GM18499 (cell line): ENCODE results near the gene MED10.

ENCODE experiments used
- ATAC-seq: cut with Tn5 transposase; IDR thresholded peaks from one replicate; pipeline ENCODE4 v1.9.1; 2021; ENCODE audit warnings: moderate number of reproducible peaks; ENCODE audit not compliant: insufficient read depth, unreplicated experiment

MED10 gene

DNA sequence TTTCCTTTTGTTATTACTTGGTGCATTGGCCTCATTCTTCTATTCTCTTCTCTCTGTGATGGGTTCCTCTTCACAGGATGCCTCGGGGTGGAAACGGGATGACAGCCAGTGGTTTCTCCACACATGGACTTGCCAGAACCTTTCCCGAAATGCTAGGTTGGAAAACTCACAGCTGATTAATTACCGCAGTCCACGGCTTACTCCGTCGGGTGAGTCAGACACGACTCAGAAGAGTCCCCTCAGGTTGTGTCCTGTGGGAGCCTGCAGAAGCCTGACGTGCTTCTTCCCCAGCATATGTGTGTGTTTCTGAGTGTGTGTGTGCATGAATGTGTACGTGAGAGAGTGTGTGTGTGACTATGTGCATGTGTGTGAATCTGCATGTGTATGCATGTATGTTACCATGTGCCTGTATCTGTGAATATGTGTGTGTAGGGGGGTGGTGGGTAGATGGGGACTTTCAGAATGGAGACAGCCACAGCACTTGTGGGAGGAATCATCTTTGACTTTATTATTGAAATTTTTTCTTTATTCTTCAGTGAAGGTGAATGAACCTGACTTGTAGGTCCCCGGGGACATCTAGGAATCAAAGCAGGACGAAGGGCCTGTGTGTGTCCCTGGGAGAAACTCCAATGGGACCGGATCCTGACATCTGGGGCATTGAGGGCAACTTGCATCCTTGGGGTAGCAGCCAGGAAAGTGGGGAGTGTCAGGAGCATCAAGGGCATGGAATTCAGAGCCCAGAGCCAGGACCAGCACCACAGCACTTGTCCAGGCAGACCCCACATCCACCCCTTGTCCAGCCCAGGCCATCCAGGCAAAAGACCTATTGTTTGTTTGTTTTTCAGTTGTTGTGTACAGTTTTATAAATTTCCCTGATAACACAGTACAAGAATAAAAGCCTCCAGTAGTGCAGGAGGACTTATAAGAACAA is 21.9 kb upstream of the MED10 start:
- ATAC-seq = no peak

DNA sequence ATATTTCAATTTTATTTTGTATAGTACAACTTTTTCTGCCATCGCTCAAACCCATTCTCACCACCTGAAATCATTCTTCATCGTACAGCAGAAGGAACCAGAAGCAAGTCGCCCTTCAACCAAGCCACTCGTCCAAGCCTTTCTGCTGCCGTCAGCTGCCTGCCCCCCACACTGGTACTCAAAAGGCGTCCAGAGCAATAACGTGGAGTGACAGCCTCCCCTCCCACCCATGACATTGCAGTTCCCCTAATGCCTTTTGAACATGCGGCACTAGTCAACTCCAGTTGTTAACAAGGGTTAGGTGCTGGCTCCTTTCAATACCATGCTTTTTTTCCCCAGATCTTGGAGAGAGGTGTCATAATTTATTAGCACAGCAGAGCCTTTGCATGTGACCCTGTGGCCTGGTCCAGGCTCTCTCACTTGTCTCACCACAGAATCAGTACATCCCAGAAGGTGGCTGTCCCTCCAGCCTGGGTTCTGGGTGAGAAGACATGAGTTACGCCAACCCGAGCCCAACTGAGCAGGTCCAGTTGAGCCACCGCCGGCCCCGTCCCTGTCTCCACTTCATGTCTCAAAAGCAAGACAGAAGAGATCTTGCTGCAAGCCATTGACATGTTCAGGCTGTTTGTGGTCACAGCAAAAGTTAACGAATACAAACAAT is 20.4 kb upstream of the MED10 start:
- no peak for ATAC-seq

DNA sequence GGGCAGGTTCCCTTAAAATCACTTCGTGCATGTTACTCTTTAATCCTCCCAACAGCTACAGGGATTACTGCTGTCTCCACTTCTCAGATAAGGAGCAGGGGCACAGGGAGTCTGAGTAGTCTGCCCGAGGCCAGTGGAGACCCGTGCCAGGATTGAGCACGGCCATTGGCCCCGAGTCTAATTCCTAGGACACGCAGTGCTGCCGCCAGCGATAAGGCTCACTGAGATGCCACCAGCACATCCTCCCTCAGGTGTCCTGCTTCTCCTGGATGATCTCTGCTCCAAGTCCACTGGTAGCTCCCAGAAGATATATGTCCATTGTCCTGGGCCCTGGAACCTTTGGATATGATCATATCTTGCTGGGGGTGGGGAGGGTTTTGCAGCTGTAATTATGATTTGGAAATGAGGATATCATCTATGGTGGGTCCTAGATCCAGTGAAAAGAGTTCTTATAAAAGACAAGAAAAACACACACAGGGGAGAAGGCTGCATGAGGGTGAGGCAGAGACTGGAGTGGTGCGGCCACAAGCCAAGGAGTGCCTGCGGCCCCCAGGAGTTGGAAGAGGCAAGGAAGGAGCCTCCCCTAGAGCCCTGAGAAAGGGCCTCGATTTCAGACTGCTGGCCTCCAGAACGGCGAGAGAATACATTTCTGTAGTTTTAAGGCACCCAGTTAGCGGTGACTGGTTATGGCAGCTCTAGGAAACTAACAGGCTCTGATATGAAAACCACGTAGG is 19.4 kb upstream of the MED10 start:
- no peak for ATAC-seq

DNA sequence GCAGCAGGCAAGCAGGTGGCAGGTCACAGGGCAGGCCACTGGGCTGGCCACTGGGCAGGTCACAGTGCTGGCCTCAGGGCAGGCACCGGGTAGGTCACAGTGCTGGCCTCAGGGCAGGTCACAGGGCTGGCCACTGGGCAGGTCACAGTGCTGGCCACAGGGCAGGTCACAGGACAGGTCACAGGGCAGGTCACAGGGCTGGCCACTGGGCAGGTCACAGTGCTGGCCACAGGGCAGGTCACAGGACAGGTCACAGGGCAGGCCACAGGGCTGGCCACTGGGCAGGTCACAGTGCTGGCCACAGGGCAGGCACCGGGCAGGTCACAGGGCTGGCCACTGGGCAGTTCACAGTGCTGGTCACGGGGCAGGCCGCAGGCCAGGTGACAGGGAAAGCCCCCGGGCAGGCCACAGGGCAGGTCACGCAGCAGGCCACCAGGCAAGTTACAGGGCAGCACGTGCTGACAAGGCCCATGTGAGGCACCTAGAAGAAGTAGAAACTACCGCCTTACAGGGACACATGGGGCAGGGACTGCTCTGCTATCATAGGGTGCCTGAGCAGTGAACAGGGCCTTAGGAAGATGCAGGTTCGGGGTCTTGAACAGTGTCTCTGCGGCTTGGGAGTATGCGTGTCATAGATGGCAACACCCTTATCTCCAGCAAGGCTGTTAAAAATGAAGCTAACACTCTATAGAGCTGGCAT is 18.6 kb upstream of the MED10 start:
- no peak for ATAC-seq

DNA sequence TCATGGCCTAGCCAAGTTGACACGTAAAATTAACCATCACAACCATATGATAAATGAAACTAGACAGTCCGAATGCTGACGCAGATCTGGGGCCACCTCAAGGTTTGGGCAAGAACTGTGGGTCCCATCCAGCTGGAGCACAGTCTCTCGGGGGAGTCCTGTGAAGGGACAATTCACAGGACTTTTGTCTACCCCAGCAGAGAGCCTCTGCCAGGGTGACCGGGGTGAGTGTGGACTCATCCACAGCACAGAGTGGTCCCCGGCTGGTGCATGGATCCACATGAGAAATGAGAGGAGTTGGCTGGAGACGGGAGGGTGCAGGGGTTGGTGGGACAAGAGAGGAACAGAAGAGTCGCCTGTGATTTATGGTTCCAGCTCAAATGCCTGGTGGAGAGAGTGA is 17.7 kb upstream of the MED10 start:
- ATAC-seq = no peak

DNA sequence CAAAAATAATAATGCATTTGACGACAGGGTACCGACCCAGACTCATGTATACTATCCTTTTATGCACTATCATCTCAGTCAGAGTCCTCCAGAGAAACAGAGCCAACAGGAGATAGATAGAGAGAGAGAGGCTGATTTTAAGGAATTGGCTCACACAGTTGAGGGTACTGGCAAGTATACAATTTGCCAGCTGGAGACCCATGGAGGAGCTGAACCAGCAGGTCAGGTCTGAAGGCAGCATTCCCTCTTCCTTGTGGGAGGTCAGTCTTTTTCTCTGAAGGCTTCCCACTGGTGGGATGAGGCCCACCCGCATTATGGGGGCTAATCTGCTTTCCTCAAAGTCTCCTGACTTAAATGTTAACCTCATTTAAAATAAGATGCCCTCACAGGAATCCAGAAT is 17.3 kb upstream of the MED10 start:
- ATAC-seq = no peak

DNA sequence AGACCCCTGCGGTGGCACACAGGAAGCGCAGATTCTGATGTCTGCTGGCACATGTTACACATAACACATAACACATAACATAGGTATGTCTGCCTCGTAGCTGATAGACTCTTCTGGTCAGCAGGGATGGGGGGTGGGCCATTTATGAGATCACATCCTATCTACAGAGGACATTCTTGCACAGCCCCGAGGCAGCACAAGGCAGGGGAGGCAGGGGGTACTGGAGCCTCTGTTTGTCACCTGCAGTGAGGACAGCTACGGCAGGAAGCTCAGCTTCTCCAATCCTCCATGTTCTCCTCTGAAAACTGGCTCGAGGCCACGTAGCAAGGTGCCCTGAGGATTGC is 16.7 kb upstream of the MED10 start:
- ATAC-seq = no peak

DNA sequence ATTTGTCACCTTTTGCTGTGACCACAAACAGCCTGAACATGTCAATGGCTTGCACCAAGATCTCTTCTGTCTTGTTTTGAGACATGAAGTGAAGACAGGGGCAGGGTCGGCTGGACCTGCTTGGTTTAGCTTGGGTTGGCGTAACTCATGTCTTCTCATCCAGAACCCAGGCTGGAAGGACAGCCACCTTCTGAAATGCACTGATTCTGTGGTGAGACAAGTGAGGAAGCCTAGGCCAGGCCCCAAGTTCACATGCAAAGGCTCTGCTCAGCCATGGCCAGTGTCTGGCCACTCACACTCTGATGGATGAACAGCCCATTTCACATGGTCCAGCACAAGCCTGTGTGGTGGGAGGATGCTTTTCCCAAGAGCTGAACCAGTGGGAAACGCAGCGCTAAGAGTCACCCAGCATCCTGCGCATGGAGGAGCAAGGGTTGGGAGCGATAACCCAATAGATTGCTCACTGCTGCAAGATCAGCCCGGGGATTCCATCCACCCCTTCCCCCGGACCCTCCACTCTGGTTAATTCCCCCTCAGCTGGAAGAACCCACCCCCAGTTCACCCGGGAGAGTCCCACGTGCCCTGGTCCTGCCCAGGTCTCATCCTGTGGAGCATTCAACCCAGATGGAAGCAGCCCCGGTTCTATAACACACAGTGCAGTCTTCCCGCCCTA is 16.2 kb upstream of the MED10 start:
- no peak for ATAC-seq

DNA sequence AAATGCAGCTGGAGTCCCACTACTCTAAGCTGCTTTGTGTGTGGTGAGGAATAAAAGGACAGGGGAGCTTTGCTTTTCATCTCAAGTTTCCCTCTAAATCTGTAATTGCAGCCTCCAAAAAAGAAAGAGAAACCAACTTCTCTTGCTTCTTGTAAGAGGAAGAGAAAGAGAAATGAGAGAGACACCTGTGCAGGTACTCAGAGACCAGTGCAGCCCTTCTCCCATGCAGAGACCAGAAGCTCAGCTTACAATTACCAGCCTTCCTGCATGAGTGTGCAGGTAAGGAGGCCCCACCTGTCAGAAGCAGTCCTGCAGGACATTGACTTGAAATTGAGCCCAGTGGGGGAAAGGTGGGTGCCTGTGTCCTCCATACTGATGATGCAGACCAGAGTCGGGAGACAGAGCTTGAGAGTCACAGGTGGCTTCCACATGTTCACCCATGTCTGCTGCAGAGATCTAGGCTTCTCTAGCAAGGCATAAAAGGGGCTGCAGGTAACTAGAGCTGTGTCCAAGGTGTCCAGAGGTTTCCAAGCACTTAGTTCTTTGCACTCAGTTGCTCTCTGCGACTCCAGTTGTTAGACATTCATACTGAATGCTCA is 15.3 kb upstream of the MED10 start:
- no peak for ATAC-seq

DNA sequence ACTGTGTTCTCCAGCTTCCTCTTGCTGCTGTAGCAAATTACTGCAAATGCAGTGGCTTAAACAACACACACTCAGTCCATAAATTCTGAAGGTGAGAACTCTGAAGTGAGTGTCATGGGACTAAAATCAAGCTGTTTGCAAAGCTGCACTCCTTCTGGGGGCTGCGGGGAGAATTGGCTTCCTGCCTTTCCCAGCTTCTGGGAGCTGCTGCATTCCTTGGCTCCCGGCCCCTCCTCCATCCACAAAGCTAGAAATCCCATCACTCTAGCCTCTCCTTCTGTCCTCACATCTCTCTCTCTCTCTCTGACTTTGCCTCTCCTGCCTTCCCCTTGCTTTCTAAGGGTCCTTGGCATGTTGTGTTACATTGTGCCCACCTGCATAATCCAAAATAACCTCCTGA is 14.2 kb upstream of the MED10 start:
- no peak for ATAC-seq

DNA sequence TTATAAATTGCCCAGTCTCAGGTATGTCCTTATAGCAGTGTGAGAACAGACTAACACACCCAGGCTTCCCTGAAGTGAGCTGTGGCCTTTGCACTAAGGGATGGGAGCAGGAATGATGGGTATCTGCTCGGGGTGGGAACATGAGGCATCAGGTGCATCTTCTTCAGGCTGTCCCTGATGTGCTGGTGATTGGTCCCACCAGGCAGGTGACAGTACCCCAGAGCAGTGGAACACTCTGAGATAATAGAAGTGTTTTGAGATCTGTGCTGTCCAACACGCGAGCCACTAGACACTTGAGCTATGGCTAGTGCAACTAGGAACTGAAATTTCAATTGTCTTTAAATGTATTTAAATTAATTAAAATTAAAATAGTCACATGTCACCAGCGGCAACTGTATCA is 12.8 kb upstream of the MED10 start:
- no peak for ATAC-seq

DNA sequence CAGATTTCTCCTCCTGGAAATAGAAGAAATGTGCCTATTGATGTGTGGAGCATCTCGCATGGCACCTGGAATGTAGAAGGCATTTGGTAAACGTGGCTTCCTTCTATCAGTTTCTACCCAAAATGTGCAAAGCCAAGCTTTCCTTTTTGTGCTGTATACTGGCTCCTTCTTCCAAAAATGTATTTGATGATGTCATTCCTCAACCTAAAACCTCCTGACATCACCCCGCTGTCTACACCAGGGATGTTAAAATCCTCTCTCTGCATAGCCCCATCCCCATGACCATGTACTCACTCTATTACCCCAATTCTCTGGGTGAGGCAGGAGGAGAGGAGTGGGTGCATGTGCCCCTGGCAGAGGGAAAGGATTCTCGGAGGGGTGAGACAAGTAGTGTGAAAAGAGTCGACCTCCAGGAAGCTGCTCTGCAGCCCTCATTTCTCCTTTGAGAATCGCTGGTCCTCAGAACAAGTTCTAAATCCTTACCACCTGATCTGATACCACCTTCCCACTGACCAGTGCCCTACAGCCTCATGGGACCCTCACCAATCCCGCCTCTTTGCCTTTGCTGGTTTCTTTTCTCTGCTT is 11.7 kb upstream of the MED10 start:
- no peak for ATAC-seq

DNA sequence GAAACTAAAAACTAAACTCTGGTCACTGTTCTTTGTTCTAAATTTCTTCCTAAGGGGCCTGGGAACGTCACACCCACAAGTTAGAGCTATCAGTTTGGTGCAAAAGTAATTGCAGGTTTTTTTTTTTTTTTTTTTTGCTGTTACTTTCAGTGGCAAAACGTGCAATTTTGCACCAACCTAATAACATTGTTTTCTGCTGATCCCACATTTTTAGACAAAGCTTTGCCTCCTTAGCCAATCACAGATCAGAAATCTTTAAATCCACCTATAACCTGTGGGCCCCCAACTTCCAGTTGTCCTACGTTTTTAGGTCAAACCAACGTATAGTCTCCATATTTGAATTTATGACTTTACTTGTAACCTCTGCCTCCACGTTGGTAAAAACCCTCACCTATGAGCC is 11.1 kb upstream of the MED10 start:
- ATAC-seq = no peak

DNA sequence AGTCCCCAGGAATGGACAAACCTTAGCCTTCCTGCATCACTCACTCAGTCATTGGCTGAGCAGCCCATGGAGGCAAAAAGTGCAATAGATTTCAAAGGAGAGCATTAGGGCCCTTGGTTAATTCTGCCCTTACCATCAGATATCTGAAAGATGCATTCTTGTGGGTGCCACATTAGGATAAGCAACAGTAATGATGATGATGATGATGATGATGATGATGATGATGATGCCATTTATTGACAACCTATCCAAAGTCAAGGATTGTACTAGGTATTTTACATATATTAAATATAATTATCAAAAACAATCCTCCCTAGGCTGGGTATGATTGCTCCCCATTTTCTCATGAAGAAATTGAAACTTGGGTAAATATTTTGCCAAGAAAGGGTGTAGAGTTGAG is 9.6 kb upstream of the MED10 start:
- no peak for ATAC-seq

DNA sequence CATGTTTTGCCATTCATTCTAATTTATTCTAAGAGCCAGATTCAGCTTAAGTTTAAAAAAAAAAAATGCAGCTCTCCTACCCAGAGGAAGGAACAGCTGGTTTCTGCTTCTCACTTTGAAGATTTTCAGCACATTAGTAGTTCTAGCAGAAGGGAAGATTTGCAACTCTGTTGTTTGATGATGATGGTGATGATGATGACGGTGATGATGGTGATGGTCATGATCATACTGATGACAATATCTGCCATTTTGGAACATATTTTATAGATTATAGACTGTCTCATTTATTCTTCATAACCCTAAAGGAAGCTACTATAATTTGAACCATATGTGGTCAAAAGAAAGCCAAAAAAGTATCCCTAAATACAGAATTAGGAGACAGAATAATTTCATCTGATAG is 7.9 kb upstream of the MED10 start:
- no peak for ATAC-seq

DNA sequence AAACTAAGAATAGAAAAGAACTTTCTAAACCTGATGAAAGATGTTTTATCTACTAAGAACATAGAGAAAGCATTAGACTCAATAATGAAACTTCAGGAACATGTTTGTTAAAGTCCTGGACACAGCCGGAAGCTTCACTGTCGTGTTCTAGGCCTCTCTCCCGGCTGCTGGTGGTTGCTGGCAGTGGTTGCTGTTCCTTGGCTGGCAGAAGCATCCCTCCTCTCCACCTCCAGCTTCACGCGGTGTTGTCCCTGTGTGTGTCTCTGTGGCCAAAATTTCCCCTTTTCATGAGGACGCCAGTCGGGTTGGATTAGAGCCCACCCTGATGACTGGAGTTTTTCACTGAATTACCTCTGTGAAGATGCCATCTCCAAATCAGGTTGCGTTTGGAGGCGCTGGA is 6.5 kb upstream of the MED10 start:
- ATAC-seq = no peak

DNA sequence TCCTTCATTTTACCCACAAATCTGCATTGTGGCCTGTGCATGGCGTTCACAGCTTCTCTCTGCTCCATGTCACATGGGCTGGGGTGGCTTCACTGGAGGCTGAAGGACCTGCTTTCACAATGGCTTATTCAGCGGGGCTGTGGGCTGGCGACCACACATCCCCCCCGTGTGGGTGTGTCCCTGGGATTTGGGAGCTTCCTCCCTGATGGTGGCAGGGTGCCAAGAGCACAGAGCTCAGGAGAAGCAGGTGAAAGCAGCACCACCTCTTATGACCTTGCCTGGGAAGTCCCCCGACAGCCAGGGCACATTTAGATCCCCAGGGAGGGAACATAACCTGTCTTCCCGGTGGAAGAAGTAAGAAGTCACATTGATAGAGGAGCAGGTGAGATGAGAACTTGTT is 5.0 kb upstream of the MED10 start:
- no peak for ATAC-seq

DNA sequence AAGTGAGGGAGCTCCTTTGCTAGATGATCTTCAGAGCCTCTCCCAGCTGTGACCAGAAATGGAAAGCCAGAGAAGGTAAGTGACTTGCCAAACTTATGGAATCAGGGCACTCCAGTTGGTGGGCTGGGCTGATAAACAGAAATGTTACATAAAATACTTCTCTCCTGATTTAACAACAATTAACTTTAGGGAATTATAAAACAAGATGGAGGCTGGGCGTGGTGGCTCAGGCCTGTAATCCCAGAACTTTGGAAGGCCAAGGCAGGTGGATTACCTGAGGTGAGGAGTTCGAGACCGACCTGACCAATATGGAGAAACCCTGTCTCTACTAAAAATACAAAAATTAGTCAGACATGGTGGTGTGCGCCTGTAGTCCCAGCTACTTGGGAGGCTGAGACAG is 899 bp upstream of the MED10 start:
- no peak for ATAC-seq

DNA sequence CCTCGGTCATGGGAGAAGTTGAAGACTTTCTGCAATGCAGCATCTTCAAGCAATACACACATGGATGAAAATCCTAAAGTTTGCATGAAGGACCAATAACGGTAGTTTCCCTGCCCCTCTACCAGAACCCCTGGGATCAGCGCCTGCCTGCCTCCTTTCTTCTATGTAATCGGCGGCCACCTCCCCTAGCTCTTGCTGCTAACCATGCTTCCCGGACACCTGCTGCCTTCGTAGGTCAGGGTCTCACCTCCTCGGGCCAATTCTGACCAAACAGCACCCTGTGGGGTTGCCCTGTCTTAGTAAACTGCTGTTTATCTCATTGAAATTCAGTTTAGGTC is 388 bp upstream of the MED10 start:
- peak; percentile 27 for ATAC-seq

DNA sequence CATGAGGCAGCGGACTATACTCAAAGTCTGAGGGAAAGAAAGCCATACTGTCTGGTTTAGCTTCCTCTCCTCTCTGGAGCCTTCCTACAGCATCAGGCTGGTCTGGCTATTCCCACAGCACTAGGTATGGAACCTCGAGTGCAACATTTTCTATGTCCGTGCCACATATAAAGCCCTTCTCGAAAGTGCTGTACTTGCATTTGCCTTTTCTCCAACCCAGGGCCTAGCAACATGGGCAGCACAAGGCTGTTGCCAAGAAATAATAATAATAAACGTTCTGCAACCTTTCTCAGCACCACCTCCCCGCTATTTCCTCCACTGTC is 804 bp downstream of the MED10 start:
- ATAC-seq = no peak
